Epithelial cell of prostate (primary cell): ENCODE results near the gene KAZN.

Experiments
- DNase-seq: peaks from one replicate; pipeline ENCODE4 v3.0.0-alpha.2; 2011; ENCODE audit warnings: low read depth, low spot score
- H3K27ac ChIP-seq: fragments of 450-650 bp; 2 replicates; pipeline ENCODE4 v1.5.1; 2017; ENCODE audit warnings: mild to moderate bottlenecking

KAZN gene

DNA sequence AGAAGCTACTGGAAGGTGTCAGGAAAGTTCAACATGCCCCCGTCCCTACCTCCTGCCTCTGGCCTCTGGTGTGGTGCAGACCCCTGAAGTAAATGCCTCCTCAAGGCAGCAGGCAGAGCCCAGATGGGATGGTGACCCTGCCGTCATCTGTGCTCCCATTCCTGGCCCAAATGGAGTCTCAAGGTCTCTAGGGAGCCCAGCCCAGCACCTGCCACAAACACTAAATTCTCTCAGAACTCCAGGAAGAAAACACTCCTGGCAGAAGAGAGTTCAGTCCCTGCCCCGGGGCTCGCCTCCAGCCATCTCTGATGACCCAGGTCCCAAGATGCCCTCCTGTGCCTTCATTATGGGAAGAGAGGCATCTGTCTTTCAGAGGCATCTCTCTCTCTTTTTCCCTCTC is 293.5 kb downstream of the KAZN start:
- no peak for DNase-seq
- H3K27ac ChIP-seq = no peak overlapping the region

DNA sequence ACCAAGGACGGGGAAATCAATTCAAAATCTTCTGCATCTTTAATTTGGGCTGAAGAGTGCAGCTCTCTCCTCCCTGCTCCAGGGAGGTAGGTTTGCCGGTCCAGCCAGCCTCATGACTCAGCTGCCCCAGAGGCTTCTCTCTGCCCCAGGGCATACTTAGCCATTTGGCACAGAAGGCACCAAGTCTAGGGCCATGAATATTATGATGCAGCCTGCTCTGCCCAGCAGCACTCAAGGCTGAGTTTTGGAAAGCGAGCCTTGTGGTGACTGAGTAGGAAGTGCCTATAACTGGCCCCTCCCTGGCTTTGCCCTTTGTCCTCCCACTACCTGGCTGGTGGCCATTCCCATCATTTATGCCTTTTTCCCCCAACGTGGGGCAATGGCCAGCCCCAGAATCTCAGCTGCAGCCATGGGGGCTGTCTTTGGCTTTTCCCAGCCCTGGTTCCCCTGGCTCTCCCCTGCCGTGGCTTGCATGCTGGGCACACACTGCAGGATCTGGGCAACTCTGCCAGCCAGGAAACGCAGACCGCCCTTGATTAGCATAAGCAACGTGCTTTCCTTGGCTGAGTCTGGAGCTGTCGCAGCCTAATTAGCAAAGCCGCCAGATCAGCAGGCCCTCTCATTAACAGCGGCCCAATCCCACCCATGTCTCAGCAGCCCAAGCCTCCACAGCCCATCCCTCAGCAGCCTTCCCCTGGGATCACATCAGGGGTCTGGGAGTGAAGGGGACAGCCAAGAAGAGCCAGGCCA is 296.5 kb downstream of the KAZN start:
- no peak for DNase-seq
- H3K27ac ChIP-seq = no peak overlapping the region

DNA sequence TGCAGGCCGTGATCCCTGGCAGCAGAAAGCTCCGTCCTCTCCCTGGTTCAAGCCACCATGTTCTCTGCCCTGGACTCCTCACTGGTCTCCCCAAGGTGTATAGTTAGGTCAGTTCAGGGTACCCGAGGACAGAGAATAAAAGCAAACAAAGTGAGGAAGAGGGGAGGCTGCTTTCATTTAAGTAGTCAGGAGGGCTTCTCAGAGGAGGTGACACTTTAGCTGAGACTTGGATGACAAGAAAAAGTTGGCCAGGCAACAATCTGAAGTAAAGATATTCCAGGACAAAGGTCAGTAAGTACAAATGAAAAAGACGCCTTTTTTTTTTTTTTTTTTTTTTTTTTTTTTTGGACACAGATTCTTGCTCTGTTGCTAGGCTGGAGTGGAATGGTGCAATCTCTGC is 297.2 kb downstream of the KAZN start:
- DNase-seq = no peak
- H3K27ac ChIP-seq = no peak overlapping the region

DNA sequence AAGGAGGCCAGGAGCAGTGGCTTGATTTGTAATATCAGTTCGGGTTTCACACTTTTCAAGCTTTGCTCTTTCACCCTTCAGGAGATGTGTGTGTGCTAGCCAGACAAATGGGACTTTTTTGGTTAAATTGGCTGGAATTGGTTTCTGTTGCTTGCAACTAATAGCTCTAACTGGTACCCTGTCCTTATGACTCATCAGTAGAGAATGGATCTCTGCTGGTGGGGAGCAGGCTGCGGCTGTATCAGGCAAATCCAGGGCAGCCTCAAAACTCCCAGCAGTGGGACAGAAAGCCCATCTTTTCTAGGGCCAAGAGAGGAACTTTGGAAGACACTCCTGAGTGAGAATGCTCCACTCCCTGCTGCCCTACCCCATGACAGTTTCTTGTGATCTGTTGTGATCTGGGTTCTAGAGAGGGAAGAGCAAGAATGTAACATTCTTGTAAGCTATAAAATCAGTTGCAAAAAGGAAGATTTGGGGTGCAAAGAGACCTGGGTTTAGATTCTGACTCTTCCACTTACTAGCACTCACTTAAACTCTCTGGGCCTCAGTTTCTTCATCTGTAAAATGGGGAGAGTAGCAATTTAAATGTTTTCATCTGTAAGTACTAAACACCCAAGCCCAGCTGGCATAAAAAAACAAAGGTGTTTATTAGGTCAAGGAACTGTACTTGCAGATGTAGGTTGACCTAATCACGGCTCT is 298.0 kb downstream of the KAZN start:
- DNase-seq = no peak
- no peak overlapping the region for H3K27ac ChIP-seq

DNA sequence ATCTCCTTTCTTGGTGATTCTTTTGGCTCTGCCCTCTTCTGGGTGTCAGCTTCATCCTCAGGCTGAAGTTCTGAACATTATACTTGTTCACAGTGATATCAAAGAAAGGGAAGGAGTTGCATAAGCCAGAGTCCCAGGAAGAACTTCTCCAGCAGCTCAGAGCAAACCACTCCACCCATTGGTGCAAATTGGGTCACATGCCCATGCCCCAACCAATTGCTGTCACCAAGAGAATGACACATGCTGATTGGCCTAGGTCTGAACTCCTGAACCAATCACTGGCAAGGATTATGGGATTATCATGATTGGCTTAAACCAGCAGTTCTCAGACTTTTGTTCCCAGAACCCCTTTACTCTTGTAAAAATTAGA is 298.6 kb downstream of the KAZN start:
- no peak for DNase-seq
- H3K27ac ChIP-seq = no peak overlapping the region

DNA sequence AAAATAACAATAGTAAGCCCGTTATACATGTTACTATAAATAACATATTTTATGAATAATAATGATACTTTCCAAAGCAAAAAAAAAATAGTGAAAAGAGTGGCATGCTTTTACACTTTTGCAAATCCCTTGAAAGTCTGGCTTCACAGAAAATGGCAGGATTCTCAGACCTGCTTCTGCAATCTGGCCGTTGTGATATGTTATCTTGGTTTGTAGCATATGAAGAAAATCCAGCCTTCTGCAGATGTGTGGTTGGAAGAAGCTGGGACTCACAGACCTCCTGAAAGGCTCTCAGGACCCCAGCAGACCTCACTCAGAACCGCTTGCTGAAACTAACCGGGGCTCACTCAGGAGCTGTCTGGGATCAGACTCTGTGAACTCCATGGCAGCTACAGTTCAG is 299.1 kb downstream of the KAZN start:
- no peak for DNase-seq
- no peak overlapping the region for H3K27ac ChIP-seq

DNA sequence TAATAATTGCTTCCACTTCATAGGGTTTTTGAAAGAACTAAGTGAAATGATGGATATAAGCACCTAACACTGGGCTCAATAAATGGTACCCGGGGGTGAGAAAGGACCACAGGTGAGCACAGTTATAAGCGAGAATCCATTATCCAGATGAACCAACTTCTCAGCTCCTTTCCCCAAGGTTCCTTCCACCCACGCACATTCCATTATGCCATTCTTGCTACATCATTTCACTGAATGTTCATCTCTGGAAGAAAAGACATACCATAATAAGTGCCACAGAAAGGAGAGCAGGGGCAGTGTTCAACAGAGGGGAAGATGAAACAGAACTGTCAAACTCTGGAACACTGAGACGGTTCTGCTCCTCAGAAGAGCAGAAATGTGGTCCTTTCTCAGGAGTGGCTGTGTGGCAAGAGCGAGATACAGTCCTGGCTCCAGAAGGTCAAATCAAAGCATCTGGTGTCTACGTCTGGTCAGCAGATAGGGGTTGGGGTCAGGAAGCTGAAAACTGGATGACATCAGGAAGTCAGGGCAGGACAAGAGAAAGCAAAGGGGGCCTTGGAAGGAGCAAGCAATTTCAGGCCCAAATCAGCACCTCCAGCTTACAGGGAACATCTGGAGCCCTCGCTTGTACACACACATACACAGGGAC is 299.6 kb downstream of the KAZN start:
- DNase-seq = no peak
- no peak overlapping the region for H3K27ac ChIP-seq

DNA sequence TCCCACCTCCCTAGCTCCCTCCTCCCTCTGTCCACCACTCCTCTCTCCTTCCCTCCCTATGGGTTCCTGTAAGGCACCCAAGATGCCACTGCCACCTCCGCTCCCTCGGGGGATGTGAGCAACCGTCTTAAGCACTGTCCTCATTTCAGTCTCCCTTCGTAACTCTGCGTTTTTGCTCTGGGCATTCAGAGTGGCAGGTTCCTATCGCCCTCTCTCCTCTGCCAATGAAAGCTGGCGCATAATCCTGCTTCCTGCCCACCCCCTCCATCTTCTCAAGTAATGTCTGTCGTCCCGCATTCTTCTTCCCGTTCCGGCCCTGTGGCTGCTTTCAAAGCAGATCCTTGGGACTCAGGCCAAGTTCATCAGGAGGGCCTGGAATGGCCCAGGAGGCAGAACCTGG is 301.2 kb downstream of the KAZN start:
- no peak overlapping the region for H3K27ac ChIP-seq
- DNase-seq = no peak

DNA sequence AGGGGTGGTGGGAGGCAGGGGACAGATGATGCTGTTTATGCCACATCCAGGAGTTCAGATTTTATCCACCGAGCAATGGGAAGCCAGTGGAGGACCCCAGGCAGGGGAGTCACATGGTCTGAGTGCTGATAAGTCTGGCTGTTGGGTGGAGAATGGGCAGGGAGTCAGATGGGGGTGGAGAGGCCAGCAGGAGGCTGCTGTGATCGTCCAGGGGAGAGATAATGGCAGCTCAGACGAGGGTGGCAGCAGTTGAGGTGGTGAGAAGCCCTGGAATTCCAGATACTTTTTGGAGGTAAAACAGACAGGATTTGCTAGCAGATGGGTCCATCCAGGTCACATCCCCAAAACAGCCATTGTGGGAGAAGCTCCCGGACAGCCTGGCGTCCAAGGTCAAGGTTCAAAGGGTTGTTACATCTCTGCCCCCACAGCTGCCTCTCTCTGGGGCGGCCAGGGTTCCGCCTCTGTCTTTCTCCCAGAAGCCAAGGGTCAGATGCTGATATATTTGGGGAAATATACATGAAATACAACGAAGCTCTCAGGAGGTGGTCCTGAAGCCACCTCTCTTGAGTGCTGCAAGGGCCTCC is 303.0 kb downstream of the KAZN start:
- DNase-seq = no peak

DNA sequence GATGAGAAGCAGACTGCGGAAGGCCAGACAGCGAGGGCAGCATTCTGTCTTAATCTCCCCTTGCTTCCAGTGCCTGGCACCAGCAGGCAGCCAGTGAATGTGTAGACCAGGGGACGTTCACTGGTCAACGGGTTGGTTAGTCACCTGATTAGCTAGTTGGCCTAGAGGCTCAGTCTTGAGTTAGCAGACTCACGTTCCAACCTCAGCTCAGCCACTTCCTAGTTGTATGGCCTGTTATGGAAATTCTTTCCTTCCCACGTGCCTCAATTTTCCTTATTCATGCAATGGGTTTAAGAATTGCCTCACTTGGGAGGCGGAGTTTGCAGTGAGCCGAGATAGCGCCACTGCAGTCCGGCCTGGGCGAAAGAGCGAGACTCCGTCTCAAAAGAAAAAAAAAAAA is 305.4 kb downstream of the KAZN start:
- DNase-seq = no peak
- no peak overlapping the region for H3K27ac ChIP-seq

More for the DNA sequence above, 303.0 kb downstream of the KAZN start:
- no peak overlapping the region for H3K27ac ChIP-seq

DNA sequence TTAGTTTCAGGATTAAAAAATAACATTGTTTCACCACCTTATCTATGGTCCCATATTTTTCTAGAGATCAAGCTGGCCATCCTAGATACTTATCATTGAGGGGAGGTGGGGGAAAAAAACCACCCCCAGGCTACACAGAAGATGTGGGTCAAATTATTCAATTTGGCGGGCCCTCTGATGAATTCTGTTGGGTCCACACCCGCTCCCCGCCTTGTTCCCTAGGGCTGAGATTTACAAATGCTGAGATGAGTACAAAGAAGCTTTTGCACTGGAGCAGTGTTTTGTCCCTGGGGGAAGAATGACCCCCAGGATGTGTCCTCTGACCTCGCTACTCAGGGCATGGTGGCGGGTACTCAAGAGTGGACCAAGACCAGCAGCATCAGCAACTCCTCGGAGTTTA is 308.2 kb downstream of the KAZN start:
- DNase-seq = no peak
- H3K27ac ChIP-seq = peak overlapping the region; percentile 67

DNA sequence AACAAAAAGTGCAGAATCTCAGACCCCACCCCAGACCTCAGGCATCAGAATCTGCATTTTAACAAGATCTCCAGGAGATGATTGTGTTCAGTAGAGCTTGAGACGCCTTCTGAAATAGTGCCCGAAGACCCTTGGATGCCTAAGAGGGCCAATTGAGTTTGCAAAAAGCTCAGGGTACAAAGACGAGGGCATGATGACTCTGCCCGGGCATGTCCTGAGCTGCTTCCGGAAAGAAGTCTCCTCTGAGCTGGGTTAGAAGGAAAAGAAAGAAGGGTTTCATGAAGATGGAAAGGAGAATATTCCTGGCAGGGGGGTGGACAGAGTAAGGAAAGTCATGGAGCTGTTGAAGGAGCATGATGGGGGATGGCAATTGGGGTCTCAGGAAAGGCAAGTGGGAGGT is 308.9 kb downstream of the KAZN start:
- peak overlapping the region; percentile 67 for H3K27ac ChIP-seq
- DNase-seq = no peak

DNA sequence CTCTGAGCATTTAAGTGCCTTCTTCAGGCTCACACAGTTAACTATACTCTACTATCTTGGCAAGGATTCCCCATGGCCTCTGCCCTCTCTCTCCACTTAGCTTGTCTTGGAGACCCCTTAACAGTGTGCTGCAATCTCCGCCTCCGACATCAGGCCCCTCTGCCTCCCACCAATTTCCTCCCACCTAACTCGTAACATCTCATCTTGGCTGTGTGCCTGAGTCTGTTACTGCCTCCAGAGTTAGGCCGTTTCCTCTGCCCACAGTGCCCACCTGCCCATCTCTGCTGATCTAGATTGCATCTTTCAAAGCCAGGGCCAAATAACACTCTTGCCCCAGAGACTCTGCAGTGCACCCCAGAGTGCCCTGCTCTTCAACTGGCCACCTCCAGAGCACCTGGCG is 310.8 kb downstream of the KAZN start:
- no peak for DNase-seq
- no peak overlapping the region for H3K27ac ChIP-seq

DNA sequence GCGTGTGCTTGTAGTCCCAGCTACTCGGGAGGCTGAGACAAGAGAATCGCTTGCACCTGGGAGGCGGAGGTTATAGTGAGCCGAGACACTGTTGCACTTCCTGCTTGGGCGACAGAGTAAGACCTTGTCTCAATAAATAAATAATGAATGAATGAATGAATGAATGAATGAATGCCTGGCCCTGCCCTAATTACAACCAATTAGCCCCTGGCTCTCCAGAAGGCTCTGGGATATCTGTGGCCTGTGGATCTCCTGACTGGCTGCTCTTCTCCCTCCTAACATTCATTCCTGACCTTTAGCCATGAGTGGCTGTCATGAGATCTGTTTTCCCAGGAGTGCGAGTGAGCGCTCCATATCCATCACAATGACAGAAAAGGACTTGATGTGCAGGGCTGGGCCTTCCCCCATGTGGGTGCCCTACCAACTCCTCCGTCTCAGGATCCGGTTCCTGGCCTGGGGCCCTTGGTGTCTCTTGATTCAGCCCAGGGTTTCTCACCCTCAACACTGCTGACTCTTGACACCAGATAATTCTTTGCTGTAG is 311.5 kb downstream of the KAZN start:
- no peak for DNase-seq
- peak overlapping the region; percentile 93 for H3K27ac ChIP-seq

DNA sequence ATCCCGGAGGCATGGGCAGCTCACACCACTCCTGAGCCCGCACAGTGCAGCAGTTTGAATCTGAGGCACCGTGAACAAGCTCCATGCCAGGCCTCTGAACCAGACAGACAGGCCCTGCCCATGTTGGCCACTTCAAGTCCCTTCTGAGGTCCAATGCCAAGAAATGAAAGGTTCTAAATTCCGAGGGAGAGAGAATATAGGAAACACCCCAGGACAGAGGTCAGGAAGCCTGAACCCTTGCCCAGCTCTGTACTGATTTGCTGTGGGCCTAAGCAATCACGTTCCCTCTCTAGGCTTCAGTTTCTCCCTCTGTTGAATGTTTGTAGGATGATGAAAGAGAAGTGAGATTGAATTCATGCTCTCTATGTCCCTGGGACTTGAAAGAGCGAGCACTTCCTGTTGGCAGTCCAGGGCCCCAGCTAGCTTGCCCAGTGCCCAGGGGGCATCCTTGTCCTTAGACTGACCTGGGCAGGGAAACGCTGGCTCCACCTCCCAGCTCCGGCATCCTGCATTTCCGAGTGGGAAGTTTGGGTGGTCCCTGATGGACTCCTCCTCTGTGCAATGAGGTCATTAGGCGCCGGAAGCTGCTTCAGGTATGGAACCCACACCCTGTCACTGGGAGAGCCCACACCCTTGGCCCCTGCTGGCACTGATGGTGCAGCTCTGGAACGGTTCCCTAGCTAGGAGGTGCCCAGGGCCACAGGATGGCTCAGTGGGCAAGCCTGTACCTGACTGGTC is 312.7 kb downstream of the KAZN start:
- peak overlapping the region; percentile 93 for H3K27ac ChIP-seq
- no peak for DNase-seq

DNA sequence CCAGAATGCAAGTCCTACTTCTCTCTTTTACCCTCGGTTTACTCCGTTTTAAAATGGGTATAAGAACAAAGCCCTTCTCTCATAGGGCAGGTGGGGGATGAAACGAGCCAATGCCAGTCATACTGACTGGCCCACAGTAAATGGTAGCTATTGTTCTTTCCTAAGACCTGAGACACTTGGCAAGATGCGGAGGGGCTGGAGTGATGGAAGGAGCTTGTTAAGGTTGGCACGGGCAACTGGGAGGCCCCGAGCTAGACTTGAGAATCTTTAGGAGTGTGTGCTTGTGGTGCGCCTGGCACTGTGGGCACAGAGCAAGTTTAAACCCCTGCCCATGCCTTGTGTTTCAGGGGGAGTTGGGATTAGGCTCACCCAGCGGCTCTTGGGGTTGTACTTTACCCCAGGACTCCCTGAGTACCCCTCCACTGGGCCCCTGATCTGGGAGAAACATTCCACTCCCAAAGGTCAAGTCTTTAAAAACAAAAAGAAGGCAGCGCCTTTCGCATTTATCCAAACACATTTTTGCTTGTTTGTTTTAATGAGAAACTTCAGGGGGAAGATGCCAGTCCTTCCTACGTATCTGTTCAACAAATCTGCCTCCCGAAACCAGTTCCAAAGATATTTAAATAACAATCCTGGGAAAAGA is 314.5 kb downstream of the KAZN start:
- H3K27ac ChIP-seq = peak overlapping the region; percentile 93
- DNase-seq = no peak

DNA sequence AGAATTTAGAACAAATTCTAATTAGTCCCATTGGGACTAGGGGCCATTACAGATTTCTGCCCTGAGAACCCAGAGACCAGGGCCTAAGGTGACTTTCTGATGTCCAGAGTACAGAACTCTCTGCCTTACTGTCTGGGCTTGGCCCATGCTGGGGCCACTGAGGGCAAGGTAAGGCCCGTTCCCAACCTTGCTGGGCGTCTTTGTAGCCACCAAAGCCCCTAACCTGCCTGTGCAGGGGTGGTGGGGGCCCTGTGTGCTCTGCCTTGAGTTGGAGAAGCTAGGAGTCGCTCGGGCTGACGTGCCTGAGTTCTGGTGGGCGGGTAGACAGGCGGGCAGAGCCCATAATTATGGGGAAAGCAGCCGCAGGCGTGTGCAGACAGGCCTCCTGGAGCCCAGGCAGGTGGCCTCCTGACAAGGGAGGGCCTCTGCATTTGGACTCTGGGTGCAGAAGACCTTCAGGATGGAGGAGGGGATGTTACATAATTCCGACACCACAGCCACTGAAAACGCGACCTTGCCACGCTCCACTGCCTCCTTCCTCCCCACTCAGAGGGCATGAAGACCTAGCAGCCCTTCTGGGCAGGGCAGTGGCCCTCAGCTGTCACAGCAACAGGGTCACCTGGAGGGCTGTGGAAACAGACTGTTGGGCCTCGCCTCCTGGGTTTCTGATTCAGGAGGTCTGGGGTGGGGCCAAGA is 315.1 kb downstream of the KAZN start:
- no peak for DNase-seq

DNA sequence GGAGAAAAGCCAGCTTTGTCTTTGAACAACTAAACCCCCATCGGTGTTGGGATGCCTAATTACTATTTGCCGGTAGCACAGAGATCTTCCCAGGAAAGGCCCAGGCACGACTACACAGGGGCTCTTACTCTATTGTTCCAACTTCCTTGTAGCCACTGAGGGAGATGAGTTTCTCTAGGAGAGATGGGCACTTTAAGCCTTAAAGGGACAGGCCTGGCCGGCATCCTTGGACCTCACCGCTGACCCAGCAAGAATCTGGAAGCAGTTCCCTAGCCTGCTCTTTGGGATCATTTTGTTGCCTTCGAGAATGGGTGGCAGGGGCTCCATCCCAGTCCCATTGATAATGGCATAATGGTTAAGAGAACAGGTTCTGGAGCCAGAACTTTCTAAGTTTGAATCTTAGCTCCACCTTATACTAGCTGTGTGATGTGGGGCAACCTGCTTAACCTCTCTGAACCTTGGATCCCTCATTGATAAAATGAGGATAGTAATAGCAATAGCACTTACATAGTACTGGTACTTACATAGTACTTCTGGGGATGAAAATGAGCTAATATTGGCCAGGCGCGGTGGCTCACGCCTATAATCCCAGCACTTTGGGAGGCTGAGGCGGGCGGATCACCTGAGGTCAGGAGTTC is 316.0 kb downstream of the KAZN start:
- peak overlapping the region; percentile 93 for H3K27ac ChIP-seq
- no peak for DNase-seq

More for the DNA sequence above, 315.1 kb downstream of the KAZN start:
- peak overlapping the region; percentile 93 for H3K27ac ChIP-seq
